ENCODE data around the gene ACTR1B. TPM values are rescaled to one million over a fixed set of nuclear protein-coding genes. Genes with fewer than 3 reads are reported as not detected.
"Not testable (repeated sequence)": the region's sequence is repeated elsewhere in the genome, so short reads cannot be mapped to it uniquely, and the experiment has no call there.

ACTR1B gene
- total RNA-seq, 1 experiment from 2014 or later: 33.8 TPM

- not testable (repeated sequence) for H3K36me3 Mint-ChIP-seq (ENCODE audit: insufficient read depth in 1 of 3, low read depth in 3 of 3); H3K27ac ChIP-seq (ENCODE audit: insufficient read length, low read depth, low read length); H3K27ac Mint-ChIP-seq; H3K79me1 ChIP-seq (ENCODE audit: insufficient read depth, low read depth, low read length, poor library complexity, severe bottlenecking); H3K9ac ChIP-seq (ENCODE audit: extremely low read depth, insufficient read length, low read length); H3K9me3 Mint-ChIP-seq; H3K9me3 ChIP-seq (ENCODE audit: control insufficient read depth, low read depth, low read length); H2BK15ac ChIP-seq (ENCODE audit: low read depth, low read length); H3K56ac ChIP-seq (ENCODE audit: insufficient read length, low read depth, low read length); H3K79me2 ChIP-seq (ENCODE audit: insufficient read depth, low read length); H3K4ac ChIP-seq (ENCODE audit: low read depth, low read length); H3K4me1 ChIP-seq (ENCODE audit: insufficient read depth, low read length); H3K4me3 Mint-ChIP-seq; H3K27me3 ChIP-seq (ENCODE audit: insufficient read depth, low read length); H3K27me3 Mint-ChIP-seq (ENCODE audit: low read depth); H3K18ac ChIP-seq (ENCODE audit: insufficient read length, low read depth, low read length); H4K5ac ChIP-seq (ENCODE audit: insufficient read length, low read depth, low read length); H4K8ac ChIP-seq (replicated peaks; ENCODE audit: insufficient read length, low read depth, low read length); H3K4me2 ChIP-seq (ENCODE audit: insufficient read depth, insufficient read length, low read length); H3K14ac ChIP-seq (ENCODE audit: insufficient read depth, low read length); H2BK12ac ChIP-seq (ENCODE audit: insufficient read length, low read depth, low read length); H3K23ac ChIP-seq (ENCODE audit: insufficient read length, low read depth, low read length); H2BK120ac ChIP-seq (ENCODE audit: low read depth, low read length, poor library complexity, severe bottlenecking); H2AK5ac ChIP-seq (ENCODE audit: insufficient read length, low read length); H2BK20ac ChIP-seq (ENCODE audit: low read depth, low read length, poor library complexity, severe bottlenecking); H4K20me1 ChIP-seq (ENCODE audit: control insufficient read depth, insufficient read depth, insufficient read length); DNase-seq; H3T11ph ChIP-seq (ENCODE audit: low read length); H2BK5ac ChIP-seq (ENCODE audit: insufficient read length, low read length); H4K91ac ChIP-seq (ENCODE audit: insufficient read length, low read depth, low read length); H2AFZ ChIP-seq (ENCODE audit: low read length); H3K23me2 ChIP-seq (ENCODE audit: insufficient read length, low read depth, low read length, poor library complexity, severe bottlenecking)
- WGBS (ENCODE audit: extremely low coverage, insufficient read length, low lambda C conversion rate): no CpG with 5 or more reads among the region's 1 CpG
- H3K4me1 Mint-ChIP-seq: peaks cover 7 to 19% of the 10 kb centered on the region in 2 experiments
These were observed 43.4 kb downstream of the ACTR1B start for GRCh38 chr2:97620492-97620891.

- not testable (repeated sequence) for H2BK5ac ChIP-seq (ENCODE audit: insufficient read length, low read length); H4K5ac ChIP-seq (ENCODE audit: insufficient read length, low read depth, low read length); H3K4me1 ChIP-seq (ENCODE audit: insufficient read depth, low read length); H3K79me1 ChIP-seq (ENCODE audit: insufficient read depth, low read depth, low read length, poor library complexity, severe bottlenecking); H3K9me3 ChIP-seq (ENCODE audit: control insufficient read depth, low read depth, low read length); H3K4ac ChIP-seq (ENCODE audit: low read depth, low read length); H3K79me2 ChIP-seq (ENCODE audit: insufficient read depth, low read length); H3K23me2 ChIP-seq (ENCODE audit: insufficient read length, low read depth, low read length, poor library complexity, severe bottlenecking); H3K14ac ChIP-seq (ENCODE audit: insufficient read depth, low read length); H3K23ac ChIP-seq (ENCODE audit: insufficient read length, low read depth, low read length); H2AK5ac ChIP-seq (ENCODE audit: insufficient read length, low read length); H3K9me3 Mint-ChIP-seq; H3K18ac ChIP-seq (ENCODE audit: insufficient read length, low read depth, low read length); H3K27me3 Mint-ChIP-seq (ENCODE audit: low read depth); DNase-seq; H4K8ac ChIP-seq (replicated peaks; ENCODE audit: insufficient read length, low read depth, low read length); H3K27me3 ChIP-seq (ENCODE audit: insufficient read depth, low read length); H2BK120ac ChIP-seq (ENCODE audit: low read depth, low read length, poor library complexity, severe bottlenecking); H2BK15ac ChIP-seq (ENCODE audit: low read depth, low read length); H4K91ac ChIP-seq (ENCODE audit: insufficient read length, low read depth, low read length); H3K4me3 Mint-ChIP-seq; H3K36me3 Mint-ChIP-seq (ENCODE audit: insufficient read depth in 1 of 3, low read depth in 3 of 3); H2AFZ ChIP-seq (ENCODE audit: low read length); H3K4me2 ChIP-seq (ENCODE audit: insufficient read depth, insufficient read length, low read length); H3K27ac ChIP-seq (ENCODE audit: insufficient read length, low read depth, low read length); H3T11ph ChIP-seq (ENCODE audit: low read length); H4K20me1 ChIP-seq (ENCODE audit: control insufficient read depth, insufficient read depth, insufficient read length); H2BK12ac ChIP-seq (ENCODE audit: insufficient read length, low read depth, low read length); H3K9ac ChIP-seq (ENCODE audit: extremely low read depth, insufficient read length, low read length); H2BK20ac ChIP-seq (ENCODE audit: low read depth, low read length, poor library complexity, severe bottlenecking); H3K56ac ChIP-seq (ENCODE audit: insufficient read length, low read depth, low read length)
- WGBS (ENCODE audit: extremely low coverage, insufficient read length, low lambda C conversion rate): no CpG with 5 or more reads among the region's 14 CpGs
- H3K27ac Mint-ChIP-seq: peak overlapping the region in 1 of 3 experiments; percentile 67; a peak in 1 of 7 replicates
- peaks cover 7 to 17% of the 10 kb centered on the region in 2 experiments for H3K4me1 Mint-ChIP-seq
These were observed 44.7 kb downstream of the ACTR1B start for GRCh38 chr2:97618939-97619827.
